ENCODE data around the gene PTN. TPM values are rescaled to one million over a fixed set of nuclear protein-coding genes. Genes with fewer than 3 reads are reported as not detected.
"Not testable (repeated sequence)": the region's sequence is repeated elsewhere in the genome, so short reads cannot be mapped to it uniquely, and the experiment has no call there.

PTN gene
- total RNA-seq, 1 donor from 2014 or later: 85.1 TPM

- no peak for DNase-seq
Measured at GRCh38 chr7:137324796-137325696, 18.5 kb downstream of the PTN start.

DNA sequence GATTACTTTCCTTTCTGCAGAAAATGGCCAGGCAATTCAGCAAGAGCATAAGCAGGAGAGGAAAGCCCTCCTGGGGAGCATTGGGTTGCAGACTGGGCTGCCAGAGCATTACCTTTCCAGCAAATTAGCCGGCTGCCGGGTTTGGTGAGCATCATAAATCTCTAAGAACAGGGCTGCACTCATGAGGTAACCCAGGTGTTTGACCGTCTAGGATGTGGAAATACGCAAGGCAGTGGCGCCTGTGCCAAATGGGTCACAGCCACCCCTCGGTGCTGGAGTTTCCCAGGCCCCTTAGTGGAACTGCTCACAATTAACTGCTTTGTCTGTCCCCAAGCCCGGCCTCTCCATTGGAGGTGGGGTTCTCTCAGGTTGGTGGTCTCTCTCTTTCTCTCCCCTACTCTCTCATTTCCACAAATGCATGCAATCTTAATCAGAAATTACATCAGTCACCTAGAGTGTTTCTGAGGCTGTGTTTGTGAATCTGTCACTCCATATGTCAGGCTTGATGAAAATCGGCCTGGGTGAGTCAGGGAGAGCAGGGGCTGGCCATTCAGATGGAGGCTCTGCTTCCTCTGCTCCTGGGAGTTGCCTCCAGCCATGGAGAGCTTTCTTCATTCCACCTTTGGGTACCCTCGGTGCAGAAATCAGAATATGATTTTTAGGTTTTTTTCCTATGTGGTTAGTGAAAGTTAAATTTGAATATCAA, 26.7 kb downstream of the PTN start:
- peak; percentile 75 for DNase-seq

GRCh38 chr7:137313201-137313600, 30.3 kb downstream of the PTN start:
- no peak for DNase-seq

GRCh38 chr7:137306748-137307147, 36.8 kb downstream of the PTN start:
- DNase-seq: no peak

DNA sequence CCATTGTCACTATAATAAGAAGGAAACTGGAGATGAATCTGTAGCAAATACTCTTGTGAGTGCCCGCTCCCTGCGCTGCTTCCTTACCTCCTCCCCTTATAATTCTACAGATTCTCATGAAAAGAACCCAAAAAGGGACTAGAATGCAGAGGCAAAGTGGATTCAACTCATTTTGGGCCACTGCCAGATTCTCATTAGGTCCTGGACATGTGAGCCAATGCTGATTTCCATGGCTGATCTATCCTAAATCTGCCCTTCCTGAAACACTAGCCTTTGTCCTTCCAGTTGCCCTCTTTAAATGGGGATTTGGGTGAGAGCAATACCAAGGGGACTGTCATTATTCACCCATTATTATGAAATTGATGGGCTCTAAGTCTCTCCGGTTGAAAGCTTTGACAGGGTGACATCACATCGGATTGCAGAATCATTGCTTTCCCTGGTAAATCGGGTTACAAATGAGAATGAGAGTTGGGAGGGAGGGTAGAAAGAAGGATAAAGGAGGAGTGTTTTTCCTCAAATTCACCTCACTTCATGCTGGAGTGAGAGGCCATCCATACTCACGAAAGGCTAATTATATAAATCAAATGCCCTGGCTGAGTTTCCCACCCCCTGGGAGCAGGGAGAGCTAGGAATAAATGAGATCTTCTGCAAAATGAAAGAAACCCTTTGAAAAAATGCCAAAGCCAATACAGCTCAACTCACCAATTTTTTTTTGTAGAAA, 37.5 kb downstream of the PTN start:
- DNase-seq: peak; percentile 65

GRCh38 chr7:137304624-137305235, 38.8 kb downstream of the PTN start:
- no peak for DNase-seq

DNA sequence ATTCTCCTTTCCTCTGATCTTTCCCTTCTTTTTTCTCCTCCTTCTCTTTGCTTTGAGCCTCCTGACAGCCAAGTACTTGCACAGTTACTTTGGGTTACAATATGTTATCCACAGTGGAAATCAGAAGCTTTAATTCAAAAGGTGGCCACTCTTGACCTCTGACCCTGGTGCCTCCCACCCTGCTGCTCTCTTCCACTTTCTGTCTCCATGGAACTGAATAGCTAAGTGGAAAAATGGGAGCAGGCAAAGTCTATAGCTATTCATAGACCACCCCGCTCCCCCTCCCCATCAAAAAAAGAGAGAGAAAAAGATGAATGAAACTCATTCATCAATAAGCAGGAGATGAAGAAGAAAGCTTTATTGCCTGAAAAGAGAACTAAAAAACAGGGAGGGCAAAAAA, 39.4 kb downstream of the PTN start:
- DNase-seq: no peak

DNA sequence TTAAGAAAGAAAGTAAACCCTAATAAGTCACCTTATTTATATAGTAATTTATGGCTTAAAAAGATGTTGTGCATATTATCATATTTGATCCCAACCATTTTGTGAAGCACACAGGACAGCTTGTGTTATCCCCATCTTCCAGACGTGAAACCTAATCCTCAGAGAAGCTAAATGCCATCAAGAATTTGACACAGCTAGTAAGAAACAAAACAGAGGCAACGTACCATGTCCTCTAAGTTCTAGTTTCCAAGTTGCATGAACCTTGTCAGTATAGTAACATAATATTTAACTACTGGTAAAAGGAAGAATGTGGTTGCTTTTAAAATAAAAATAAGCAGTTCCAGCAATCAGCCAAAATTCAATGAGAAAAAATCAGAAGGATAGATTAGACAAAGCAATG, 41.5 kb downstream of the PTN start:
- DNase-seq: no peak

GRCh38 chr7:137298464-137298794, 45.1 kb downstream of the PTN start:
- no peak for DNase-seq

- no peak for DNase-seq
Measured at GRCh38 chr7:137297551-137298463, 45.7 kb downstream of the PTN start.

DNA sequence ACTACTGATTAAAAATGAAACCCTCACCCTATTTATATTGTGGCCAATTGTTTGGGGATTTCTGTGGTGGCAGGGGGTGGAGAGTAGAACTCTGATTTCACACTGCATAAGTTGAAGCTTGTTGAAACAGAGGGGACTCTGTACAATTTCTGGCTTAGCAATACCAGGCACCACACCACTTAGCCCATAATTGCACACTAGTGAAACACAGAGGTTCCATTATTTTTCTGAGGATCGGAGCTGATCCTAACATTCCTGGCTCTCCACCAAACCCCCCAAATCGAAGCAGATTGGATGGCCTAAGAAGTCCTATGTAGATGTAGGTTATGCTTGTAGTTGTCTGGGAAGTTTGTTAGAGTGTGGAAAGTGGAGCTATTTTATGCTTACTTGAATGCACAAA, 47.0 kb downstream of the PTN start:
- DNase-seq: peak; percentile 68

- no peak for DNase-seq
Measured at GRCh38 chr7:137295739-137296324, 47.7 kb downstream of the PTN start.

- DNase-seq: no peak
Measured at GRCh38 chr7:137289101-137289500, 54.4 kb downstream of the PTN start.

GRCh38 chr7:137287651-137288258, 55.8 kb downstream of the PTN start:
- DNase-seq: no peak

DNA sequence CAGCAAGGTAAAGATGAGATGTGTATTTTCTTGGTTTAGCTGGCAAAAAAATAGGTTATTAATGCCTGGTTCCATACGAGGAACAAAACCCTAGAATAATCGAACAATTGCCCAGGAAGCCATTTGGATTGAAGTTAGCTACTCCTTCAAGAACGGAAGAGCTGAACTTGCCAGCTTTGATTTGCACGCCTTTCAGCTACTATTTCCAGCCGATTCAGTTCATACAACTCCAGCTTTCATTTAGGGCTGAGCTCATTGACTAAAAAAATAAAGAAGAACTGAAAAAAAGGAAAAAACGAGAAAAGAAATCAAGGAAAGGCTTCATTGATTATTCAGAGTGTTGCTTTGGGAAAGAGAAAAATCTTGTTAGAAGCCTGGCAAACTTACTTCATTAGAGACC, 60.4 kb downstream of the PTN start:
- DNase-seq: peak; percentile 22

GRCh38 chr7:137282043-137282442, 61.5 kb downstream of the PTN start:
- no peak for DNase-seq

GRCh38 chr7:137276189-137276588, 67.3 kb downstream of the PTN start:
- no peak for DNase-seq

- DNase-seq: no peak
Measured at GRCh38 chr7:137272249-137272648, 71.3 kb downstream of the PTN start.

- DNase-seq: no peak
Measured at GRCh38 chr7:137269240-137269639, 74.3 kb downstream of the PTN start.

DNA sequence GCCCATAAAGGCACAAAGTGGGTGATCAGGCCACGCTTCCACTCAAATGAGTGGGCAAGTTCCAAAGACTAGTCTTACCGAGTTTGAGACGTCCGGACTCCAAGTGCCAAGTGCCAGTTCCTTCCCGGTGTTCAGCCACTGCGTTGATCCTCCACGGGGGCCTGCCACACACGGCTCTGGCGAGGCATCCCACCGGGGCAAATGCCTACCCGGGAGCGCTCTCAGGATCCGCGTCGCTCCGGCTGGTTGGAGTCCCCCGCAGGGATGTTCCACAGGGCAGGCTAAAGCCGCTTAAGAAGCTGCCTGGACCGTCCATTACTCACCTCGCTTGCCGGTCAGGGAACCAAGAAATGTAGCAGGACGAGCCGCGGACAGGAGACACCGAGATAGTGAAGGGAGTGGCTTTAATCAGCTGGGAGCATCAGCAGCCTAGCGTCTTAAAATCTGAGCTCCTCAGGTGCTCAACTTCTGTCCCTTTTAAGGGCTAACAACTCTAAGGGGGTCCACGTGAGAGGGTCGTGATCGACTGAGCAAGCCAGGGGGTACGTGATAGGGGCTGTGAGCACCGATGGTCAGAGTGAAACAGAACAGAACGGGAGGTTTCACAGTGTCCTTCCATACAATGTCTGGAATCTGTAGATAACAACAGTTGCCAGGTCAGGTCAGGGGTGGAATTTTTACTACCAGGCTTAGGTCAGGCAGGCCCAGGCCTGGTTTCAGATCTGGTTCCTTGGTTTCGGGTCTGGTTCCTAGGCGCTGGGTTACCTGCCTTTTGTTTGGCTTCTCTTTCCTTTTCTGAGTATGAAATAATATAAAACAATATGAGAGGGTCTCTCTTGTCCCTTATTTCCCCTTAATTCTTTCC, 75.3 kb downstream of the PTN start:
- not testable (repeated sequence) for DNase-seq

All from tongue (tissue), 2 donors.